DMS153 (cell line): ENCODE data around the gene RHOBTB1.
"Not testable (repeated sequence)": the region's sequence is repeated elsewhere in the genome, so short reads cannot be mapped to it uniquely, and the experiment has no call there.

ENCODE experiments used
- DNase-seq: peaks from one replicate; lab custom pipeline; 2025; lab: John Stamatoyannopoulos, UW

The RHOBTB1 gene, protein sequence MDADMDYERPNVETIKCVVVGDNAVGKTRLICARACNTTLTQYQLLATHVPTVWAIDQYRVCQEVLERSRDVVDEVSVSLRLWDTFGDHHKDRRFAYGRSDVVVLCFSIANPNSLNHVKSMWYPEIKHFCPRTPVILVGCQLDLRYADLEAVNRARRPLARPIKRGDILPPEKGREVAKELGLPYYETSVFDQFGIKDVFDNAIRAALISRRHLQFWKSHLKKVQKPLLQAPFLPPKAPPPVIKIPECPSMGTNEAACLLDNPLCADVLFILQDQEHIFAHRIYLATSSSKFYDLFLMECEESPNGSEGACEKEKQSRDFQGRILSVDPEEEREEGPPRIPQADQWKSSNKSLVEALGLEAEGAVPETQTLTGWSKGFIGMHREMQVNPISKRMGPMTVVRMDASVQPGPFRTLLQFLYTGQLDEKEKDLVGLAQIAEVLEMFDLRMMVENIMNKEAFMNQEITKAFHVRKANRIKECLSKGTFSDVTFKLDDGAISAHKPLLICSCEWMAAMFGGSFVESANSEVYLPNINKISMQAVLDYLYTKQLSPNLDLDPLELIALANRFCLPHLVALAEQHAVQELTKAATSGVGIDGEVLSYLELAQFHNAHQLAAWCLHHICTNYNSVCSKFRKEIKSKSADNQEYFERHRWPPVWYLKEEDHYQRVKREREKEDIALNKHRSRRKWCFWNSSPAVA

DNA sequence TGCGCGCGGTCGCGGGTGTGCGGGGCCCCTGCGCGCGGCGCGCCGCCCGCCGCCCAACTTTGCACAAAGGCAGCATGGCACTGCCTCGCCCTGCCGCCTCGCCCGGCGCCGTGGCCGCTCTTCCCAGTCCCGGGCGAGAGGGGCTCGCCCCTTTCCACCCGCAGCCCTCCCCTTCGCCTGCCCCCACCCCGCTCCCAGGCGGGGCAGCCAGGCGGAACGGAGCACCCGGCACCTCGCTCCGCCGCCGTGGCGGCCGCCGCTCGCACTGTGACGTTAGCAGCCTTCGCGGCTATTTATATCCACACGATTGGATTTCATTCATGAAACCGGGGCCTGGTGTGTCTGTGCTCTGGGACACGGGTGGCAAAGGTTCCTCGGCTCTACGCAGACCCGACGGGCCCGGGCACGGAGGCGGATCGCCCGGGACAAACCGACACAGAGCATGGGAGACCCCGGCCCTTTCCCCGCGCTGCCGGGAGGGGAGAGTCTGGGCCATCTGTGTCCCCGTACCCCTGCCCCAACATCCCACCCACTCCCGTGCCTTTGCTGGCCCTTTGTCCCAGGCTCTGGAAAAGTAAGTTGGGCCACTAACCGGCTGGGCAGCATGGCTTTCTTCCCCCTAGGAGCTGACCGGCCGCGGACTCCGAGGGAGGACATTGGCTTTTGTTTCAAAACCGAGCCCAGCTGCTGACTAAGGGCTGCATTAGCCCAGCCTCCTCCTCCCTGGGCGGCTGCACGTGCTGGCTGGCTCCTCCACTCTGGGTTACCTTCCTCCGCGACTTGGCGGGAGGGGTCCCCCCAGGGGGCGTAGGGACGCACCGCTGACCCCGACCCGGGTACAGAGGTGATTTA, at the start of gene RHOBTB1:
Gene RHOBTB1 (minus strand): TSS at position 128 of the 852 bp plus-strand sequence. CDS start 32,643 bp downstream, outside the sequence.
- DNase-seq: peak; percentile 51

DNA sequence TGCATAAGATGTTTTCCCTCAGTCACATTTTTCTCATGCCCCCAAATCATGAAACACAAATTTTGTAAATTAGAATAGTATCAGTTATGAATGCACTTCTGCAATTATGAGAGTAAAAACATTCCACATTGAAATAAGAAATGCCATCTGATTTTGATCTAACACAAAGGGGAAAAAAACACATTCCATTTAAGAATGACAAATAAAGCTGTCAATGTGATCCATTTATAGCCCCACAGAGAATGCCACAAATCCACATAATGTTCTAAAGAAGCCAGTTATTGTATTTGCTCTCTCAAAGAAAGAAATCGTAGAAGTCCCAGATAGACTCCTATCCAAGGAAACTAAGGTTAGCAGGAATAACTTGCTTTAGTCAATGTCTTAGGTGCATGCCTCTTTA, 48.7 kb upstream of the RHOBTB1 start:
- no peak for DNase-seq

DNA sequence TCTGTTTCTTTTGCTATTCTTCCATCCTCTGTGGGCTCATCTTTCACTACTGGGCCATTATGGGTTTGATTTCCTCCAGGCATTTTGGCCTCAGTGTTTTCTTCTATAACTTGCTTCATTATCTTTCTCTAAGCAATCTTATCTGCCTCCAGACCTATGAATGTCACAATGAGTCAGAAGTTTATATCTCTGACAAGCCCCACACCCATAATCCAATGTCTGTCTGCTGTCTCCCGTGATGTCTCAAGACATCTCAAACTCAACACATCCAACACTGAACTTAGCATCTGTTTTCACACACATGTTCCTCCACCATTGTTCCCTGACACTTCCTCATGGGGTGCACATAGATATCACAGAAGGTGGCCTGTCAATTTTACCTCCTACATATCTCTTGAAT, 46.7 kb upstream of the RHOBTB1 start:
- no peak for DNase-seq

DNA sequence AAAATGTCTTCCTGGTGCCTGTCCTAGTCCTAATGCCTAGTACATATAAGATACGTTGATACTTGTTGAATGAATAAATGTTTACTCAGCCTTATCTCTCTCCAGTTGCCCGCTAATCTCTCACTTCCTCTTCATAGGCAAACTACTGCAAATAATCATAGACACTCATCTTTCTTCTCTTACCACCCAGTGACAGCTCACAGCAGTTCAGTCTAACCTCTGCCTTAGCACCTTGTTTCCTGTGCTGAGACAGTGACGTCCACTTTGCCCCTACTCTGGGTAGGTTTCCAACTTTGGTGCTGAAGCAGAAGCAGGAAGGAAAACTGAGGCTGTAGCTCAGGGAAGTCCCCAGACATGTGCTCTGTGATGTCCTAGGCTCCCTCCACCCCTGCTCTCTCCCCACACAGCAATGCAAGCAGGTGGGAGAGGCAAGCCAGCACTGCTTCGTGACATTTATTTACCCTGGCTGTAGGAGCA, 45.5 kb upstream of the RHOBTB1 start:
- DNase-seq: no peak

DNA sequence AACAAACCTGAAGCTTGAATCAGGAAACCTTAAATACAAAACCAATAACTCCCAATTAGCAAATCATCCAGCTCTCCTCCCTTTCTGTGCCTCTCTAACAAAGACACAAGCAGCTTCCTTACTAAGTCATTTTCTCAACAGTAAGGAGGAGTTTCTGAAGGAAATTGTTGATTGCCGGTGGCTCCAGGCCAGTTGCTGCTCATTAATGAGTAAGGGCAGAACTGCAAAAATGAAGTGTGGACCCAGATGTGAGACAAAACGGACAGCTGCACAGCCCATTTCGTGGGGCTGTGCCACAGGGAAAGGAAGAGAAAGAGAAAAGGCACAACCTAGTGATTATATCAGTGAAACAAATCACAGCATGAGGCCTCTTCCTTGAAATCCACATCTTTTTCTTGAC, 42.8 kb upstream of the RHOBTB1 start:
- no peak for DNase-seq

DNA sequence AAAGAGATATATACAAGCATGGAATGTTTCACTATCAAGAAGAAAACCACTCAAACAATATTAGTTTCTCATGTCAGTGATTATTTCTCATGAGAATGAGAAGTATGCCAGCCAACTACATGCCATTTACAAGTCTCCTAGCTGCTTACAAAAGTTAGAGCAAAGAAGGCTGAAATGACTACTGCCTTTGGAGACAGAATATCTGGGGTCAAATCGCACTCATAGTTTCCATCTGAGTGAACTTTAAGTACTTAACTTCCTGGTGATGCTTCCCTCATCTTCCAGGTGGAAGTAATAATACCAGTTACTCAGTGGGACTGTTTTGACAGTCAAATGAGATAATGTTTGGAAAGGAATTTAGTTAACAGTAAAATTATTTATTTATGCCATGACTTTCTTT, 42.0 kb upstream of the RHOBTB1 start:
- no peak for DNase-seq

DNA sequence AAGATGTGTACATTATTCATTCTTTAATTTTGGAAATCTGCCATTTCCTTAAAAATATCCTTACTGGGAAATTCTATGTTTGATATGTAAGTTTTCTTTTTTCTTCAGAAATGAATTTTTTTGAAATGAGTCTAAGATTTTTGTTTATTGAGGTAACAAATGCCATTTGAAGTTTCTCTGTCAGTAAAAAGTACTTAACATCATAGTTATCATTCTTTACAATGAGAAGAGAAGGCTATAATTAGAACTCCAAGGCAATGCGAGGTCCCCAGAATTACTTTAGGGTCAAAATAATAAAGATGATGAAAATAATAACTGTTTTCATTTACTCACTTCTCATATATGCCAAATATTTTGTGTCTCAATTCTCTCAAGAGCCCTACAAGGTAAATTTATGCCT, 37.0 kb upstream of the RHOBTB1 start:
- no peak for DNase-seq

DNA sequence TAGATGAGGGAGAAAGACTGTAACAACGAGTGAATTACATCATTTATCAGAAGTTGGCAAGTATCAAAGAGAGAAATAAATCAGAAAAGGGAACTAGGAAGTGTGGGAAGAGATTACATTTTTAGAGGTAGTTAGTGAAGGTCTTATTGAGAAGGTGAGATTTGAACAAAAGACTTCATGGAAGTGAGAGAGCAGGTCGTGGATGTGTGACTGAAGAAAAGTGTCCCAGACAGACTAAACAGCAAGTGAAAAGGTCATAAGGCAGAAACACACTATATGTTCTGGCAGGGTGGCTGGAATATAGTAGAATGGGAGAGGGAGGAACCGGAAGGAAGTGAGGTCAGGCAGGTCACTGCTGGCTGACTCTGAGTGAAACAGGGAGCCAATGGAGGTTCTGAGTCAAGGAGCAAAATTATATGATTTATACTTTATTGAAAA, 35.7 kb upstream of the RHOBTB1 start:
- no peak for DNase-seq

DNA sequence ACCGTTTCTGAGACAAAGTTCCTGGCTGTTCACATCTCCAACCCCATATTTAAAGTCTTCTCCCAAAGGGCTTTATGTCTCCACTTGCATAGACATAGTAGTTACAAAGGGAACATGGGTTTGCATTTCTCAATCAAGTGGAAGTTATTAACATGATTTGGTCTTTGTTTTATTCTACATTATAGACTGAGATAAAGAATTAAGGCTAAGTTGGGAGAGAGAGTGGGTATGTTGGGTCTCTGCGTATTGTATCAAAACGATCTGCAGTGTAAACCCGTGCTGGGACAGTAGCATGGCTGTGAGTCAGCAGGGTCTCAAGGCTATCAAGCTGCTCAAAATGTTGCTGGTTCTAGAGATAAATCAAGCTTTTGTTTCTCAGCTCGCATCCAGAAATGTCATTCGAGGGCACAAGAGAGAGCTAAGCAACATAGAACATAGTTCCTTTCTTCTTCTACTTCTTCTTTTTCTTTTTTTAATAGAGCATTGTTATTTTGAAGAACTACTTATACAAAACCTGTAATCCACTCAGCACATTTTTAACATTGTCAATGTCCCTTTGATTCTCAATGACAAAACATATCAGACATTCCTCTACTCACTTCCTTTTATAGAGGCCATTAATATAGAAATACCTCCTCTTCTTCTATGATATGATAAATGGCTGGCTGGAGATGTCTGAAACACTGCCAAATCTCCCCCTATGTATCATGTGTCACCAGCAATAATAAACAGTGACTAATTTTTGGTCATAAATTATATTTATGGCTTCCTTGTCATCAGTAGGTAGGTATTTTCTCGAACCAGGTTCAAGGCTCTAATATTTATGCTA, 34.5 kb upstream of the RHOBTB1 start:
- DNase-seq: no peak

DNA sequence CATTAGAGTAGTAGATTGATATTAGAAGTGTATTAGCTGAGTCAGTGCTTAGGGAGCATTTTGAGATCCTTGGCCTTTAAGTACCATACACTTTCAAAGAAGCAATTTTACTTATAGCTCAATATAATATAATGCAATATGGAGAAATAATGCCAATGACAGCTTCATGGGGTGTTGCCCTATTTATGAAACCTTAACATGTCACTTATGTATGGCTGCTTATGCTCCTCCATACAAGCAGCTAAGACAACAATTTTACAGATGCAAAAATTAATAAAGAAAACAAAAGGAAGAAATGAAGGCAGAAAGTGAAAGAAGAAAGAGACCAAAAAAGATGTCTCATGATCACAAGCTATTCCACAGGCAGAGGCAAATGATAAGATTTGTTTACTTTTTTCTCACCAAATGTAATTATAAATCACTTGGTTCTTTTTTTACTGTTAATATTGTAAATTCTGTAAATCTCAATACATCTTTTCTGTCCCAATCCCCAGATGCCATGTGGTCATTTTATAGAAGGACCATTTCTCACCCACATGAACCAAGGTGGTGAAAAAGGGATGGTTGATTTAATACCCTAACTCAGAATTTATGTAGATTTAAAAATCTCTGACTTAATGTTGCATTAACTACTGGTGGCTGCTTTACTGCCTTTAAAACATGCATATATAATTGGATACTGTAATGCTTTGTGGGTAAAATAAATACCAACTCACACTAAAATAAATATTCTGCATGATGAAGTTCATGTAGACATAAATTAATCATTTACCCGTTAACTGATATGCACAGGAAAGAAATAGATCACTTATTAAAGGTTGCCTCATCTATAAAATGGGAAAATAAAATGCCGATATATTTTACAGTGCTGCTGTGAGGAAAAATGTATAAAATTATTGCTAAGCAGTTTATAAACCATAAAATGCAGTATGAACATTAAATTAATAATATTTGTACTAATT, 33.5 kb upstream of the RHOBTB1 start:
- DNase-seq: no peak

DNA sequence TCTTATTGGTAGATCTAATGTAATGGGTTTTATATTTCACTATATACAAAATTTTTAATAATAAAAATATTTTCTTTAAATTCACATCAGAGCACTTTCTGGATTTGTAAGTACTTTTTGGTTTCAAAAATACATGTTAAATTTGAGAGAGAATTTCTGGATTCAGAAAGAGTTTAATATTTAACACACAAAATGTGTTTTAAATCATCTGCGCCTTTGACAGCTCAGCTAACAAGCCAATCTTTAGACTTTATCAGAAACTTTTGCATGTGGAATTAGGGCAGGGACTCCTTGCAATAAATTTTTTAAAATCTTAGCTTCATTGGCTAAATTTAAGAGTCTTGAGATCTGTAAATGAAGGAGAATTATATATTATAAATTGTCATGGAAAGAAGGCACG, 32.7 kb upstream of the RHOBTB1 start:
- no peak for DNase-seq

DNA sequence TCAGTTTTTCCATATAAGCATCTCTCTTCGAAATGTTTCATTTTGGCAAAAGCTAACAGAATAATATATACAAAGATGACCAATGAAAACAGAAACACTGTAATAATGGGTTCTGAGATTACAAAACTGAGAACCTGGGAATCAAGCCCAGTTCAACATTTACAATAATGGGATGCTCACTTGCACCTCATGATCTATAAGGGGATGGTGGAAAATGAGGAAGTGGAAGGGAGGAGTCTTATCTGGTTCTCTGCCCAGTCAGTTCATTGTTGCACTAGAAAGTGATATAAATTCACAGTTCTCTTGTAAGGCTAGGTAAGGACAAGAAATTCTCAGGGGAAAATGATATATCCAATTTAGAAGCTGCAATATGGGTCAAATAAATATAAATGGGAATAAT, 31.7 kb upstream of the RHOBTB1 start:
- no peak for DNase-seq

DNA sequence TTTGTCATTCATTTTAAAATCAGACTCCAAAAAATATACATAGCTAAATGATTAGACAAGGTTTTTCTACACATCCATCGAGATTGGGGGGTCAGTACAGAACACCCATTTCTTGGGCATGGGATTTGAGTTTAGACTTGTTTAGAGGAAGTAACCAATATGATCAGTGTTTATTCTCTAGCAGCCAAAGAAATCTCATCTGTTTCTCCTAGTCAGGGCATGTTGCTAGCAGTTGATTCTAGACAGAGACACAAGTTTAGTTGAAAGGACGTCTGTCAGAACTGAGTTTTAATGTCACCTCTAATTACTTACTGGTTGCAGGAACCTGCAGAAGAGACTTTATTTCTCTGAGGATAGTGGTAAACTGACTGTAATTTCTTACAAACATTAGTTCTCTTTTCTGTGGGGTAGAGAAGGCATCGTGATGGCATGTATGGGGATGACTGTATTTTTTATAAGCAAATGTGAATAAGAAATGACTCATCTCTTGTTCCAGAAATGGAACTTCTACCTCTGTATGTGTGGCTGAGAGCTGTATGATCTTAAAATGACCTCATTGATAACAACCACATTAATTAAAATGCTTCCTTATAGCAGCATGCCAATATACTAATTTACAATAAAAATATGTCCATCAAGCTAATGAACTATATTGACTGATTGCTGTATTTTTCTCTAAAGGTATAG, 30.6 kb upstream of the RHOBTB1 start:
- no peak for DNase-seq

DNA sequence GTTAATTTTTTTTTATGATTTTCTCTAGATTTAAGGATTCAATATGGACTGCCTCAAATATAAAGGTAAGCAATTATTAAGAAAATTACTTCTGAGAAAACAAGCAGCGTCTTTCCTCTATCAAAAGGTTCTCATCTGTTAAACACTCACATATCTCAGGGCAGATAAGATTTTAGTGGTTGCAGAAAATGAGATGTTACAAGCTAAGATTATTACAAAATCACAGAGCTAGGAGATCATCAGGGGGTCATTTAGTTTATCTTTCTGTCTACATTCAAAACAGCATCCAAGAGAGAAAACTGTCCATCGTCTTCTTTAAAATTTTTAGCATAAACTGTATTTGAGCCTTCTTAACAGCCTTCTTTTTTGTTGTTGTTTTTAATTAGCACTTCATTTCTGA, 29.1 kb upstream of the RHOBTB1 start:
- no peak for DNase-seq

DNA sequence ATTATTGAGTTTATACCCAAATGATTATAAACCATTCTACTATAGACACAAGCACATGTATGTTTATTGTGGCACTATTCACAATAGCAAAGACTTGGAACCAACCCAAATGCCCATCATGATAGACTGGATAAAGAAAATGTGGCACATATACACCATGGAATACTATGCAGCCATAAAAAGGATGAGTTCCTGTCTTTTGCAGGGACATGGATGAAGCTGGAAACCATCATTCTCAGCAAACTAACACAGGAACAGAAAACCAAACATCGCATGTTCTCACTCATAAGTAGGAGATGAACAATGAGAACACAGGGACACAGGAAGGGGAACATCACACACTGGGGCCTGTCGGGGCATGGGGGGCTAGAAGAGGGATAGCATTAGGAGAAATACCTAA, 28.2 kb upstream of the RHOBTB1 start:
- not testable (repeated sequence) for DNase-seq

DNA sequence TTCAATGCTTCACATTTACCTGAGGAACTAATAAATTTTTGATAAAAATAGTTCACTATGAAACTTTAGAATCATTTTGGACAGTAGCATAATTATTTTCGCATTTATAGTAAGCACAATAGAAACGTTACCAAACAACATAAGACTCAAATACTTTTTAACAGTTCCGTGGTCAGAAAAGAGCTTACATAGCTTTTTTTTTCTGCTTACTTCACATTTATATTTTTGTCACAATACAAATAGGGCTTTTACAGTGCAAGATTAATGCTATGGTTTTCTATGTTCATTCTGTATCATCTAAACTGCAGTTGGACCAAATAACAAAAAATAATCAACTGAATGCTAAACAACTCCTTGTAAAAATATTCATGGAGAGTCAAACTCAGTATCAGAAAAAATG, 26.5 kb upstream of the RHOBTB1 start:
- DNase-seq: no peak

DNA sequence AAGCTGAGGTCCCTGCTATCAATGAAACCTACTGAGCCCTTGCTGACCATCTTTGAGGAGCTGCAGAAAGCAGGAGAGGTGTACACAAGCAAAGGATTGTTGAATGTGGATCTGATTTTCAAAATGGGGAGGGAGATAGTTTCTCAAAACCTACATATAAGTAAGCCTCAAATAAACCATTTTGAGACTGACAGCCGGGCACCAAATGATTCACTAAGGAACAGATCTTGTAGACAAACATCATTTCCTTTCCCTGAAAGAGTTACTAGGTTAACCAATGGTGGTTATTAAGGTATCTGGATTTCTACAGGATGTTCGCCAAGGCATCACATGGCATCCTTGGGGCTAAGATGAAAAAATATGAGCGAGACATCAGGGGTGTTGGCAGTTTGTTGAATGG, 24.5 kb upstream of the RHOBTB1 start:
- no peak for DNase-seq

DNA sequence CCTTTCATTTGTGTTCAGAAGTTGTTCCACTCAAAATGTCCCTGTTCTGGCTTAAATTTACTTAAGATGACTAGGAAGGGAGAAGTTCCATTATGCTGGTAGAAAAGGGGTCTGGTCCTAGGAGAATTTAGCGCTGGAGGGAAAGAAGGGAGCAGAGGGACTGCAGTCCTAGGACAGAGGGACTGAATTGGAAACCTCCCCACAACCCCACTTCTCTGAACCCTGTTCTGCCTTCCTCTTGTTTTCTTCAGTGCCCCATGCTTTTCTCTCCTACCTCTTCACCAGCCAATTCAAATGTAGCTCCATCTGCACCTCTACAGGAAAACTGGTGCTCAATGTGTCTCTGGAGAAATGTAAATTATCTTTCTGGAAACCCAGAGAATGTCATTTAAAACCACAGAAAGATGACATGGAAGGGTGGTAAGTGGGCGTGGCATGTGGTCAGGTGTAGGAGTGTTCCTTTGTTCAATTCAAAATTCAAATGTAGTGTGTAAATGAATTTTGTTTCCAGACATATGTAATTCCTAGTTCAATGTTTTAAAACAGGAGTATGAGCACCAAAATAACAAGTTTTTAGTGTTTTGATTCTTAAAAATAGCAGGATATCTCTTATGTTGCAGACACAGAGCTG, 24.0 kb upstream of the RHOBTB1 start:
- no peak for DNase-seq

DNA sequence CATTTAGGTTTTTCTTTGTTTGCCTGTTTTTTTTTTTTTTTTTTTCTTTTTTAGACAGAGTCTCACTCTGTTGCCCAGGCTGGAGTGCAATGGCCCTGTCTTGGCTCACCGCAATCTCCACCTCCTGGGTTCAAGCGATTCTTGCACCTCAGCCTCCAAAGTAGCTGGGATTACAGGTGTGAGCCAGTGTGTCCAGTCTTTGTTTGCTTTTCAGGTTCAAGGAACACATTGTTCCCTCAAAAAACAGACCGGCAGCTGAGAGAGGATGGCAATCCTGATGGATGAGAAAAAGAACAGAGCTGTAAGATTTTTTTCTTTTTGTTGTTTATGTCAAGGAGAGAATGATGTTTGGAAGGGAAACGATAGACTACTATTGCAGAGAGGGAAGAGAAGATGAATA, 23.3 kb upstream of the RHOBTB1 start:
- no peak for DNase-seq
